Measurements from ENCODE around the gene BCAS1.

BCAS1 gene

GRCh38 chr20:53900380-53900999, 169.9 kb downstream of the BCAS1 start (continued):
- no peak for TF ChIP-seq FEZF1 (tag by site-specific recombination; IDR thresholded peaks at IDR 0.05)
- 0 out of 2 replicates have a peak, but pooled peaks have one; percentile 18 for TF ChIP-seq ZNF366 (tag by site-specific recombination; conservative IDR thresholded peaks at IDR 0.05)
- no peak for TF ChIP-seq ZNF223 (tag by site-specific recombination; IDR thresholded peaks at IDR 0.05)
- TF ChIP-seq, protein P1, sequence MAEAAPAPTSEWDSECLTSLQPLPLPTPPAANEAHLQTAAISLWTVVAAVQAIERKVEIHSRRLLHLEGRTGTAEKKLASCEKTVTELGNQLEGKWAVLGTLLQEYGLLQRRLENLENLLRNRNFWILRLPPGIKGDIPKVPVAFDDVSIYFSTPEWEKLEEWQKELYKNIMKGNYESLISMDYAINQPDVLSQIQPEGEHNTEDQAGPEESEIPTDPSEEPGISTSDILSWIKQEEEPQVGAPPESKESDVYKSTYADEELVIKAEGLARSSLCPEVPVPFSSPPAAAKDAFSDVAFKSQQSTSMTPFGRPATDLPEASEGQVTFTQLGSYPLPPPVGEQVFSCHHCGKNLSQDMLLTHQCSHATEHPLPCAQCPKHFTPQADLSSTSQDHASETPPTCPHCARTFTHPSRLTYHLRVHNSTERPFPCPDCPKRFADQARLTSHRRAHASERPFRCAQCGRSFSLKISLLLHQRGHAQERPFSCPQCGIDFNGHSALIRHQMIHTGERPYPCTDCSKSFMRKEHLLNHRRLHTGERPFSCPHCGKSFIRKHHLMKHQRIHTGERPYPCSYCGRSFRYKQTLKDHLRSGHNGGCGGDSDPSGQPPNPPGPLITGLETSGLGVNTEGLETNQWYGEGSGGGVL (tag by site-specific recombination; IDR thresholded peaks at IDR 0.05), result no peak
- TF ChIP-seq GFI1B (tag by site-specific recombination; IDR thresholded peaks at IDR 0.05), result peak; percentile 89
- TF ChIP-seq ZBTB11 (tag by site-specific recombination; conservative IDR thresholded peaks at IDR 0.05; ENCODE audit: low read depth), result no peak
- peak; percentile 96 for TF ChIP-seq ZNF692 (tag by site-specific recombination; IDR thresholded peaks at IDR 0.05)
- TF ChIP-seq ZNF155 (tag by site-specific recombination; IDR thresholded peaks at IDR 0.05), result no peak
- peak; percentile 77; the same call in 1 of the 2 replicates for TF ChIP-seq ATF2 (tag by site-specific recombination; IDR thresholded peaks at IDR 0.05; ENCODE audit: low read depth)
- TF ChIP-seq ZBTB8A (tag by site-specific recombination; IDR thresholded peaks at IDR 0.05), result no peak
- no peak for TF ChIP-seq ZNF311 (tag by site-specific recombination; IDR thresholded peaks at IDR 0.05; ENCODE audit: borderline replicate concordance)
- TF ChIP-seq HOXC10 (CRISPR knock-in tag; IDR thresholded peaks at IDR 0.05), result no peak
- TF ChIP-seq SCRT1 (tag by site-specific recombination; IDR thresholded peaks at IDR 0.05; ENCODE audit: borderline replicate concordance), result no peak
- TF ChIP-seq ZNF621 (tag by site-specific recombination; IDR thresholded peaks at IDR 0.05), result no peak
- TF ChIP-seq ZNF76 (tag by site-specific recombination; IDR thresholded peaks at IDR 0.05; ENCODE audit: borderline replicate concordance, low read depth), result no peak
- TF ChIP-seq ZNF701 (tag by site-specific recombination; IDR thresholded peaks at IDR 0.05), result no peak
- TF ChIP-seq ZFP69B (tag by site-specific recombination; IDR thresholded peaks at IDR 0.05), result peak; percentile 96
- no peak for TF ChIP-seq ZNF645 (tag by site-specific recombination; IDR thresholded peaks at IDR 0.05)
- TF ChIP-seq ZNF121 (tag by site-specific recombination; IDR thresholded peaks at IDR 0.05), result no peak
- no peak for TF ChIP-seq ZNF335 (tag by site-specific recombination; conservative IDR thresholded peaks at IDR 0.05)
- no peak for TF ChIP-seq ZFP3 (tag by site-specific recombination; IDR thresholded peaks at IDR 0.05; ENCODE audit: low read depth)
- TF ChIP-seq ZNF214 (tag by site-specific recombination; IDR thresholded peaks at IDR 0.05; ENCODE audit: borderline replicate concordance), result no peak
- TF ChIP-seq ZNF776 (tag by site-specific recombination; IDR thresholded peaks at IDR 0.05; ENCODE audit: borderline replicate concordance), result no peak

Data from HEK293 (cell line).